Measurements from ENCODE around the gene NAGLU. TPM values are rescaled to one million over a fixed set of nuclear protein-coding genes. Genes with fewer than 3 reads are reported as not detected.

Gene NAGLU
- total and polyA plus RNA-seq, 2 of the 13 experiments (the other 11 are each of a cell fraction or from before 2014, with no cell fraction given) = 28.2 to 40.1 TPM

DNA sequence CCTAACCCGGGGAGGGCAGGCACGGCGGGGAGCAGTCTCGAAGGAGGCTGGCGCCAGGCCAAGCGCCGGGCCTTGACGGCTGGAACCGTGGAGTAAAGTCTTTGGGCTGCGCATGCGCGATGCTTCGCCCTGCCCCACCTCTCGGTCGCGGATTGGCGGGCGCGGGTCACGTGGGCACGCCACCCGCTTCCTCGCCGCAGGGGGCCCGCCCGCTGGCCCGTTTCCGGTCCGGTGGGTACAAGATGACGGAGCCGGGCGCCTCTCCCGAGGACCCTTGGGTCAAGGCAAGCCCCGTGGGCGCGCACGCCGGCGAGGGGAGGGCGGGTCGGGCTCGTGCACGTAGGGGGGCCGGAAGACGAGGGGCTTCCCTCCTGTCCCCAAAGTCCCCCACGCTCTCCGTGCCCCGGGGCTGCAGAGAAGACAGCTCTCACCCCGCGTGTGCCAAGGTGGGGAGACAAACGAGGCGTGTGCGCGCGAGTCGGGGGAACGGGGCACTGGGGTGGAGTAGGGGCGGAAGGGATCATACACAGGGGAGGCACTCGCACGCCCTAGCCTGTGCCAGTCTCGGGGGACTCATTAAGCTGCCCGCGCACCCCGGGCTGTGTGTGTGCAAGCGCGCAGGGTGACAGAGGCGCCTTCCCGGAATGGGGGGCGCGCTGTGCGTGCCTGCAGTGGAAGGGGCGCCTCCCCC, 31.0 kb downstream of the NAGLU start, which contains the start of gene MLX (continued):
- TF ChIP-seq SUZ12 (IDR thresholded peaks at IDR 0.05; ENCODE audit: low read depth, low read length) = no peak
- TF ChIP-seq ZNF530 (CRISPR knock-in tag; IDR thresholded peaks at IDR 0.05; ENCODE audit: low read depth) = no peak
- TF ChIP-seq, protein P1, sequence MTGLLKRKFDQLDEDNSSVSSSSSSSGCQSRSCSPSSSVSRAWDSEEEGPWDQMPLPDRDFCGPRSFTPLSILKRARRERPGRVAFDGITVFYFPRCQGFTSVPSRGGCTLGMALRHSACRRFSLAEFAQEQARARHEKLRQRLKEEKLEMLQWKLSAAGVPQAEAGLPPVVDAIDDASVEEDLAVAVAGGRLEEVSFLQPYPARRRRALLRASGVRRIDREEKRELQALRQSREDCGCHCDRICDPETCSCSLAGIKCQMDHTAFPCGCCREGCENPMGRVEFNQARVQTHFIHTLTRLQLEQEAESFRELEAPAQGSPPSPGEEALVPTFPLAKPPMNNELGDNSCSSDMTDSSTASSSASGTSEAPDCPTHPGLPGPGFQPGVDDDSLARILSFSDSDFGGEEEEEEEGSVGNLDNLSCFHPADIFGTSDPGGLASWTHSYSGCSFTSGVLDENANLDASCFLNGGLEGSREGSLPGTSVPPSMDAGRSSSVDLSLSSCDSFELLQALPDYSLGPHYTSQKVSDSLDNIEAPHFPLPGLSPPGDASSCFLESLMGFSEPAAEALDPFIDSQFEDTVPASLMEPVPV (CRISPR knock-in tag; IDR thresholded peaks at IDR 0.05) = peak; percentile 99
- TF ChIP-seq NKX3-1 (CRISPR knock-in tag; IDR thresholded peaks at IDR 0.05) = peak; percentile 87; the same call in 1 of the 2 replicates
- TF ChIP-seq ZNF768 (CRISPR knock-in tag; IDR thresholded peaks at IDR 0.05) = peak; percentile 33; the same call in 1 of the 2 replicates
- TF ChIP-seq HINFP (CRISPR knock-in tag; IDR thresholded peaks at IDR 0.05; ENCODE audit: low read depth) = peak; percentile 90
- no peak; the same call in 1 of the 2 replicates for TF ChIP-seq DNMT1 (CRISPR knock-in tag; IDR thresholded peaks at IDR 0.05)
- TF ChIP-seq ISL2 (CRISPR knock-in tag; IDR thresholded peaks at IDR 0.05) = peak; percentile 55; the same call in 1 of the 2 replicates
- TF ChIP-seq, protein P2, sequence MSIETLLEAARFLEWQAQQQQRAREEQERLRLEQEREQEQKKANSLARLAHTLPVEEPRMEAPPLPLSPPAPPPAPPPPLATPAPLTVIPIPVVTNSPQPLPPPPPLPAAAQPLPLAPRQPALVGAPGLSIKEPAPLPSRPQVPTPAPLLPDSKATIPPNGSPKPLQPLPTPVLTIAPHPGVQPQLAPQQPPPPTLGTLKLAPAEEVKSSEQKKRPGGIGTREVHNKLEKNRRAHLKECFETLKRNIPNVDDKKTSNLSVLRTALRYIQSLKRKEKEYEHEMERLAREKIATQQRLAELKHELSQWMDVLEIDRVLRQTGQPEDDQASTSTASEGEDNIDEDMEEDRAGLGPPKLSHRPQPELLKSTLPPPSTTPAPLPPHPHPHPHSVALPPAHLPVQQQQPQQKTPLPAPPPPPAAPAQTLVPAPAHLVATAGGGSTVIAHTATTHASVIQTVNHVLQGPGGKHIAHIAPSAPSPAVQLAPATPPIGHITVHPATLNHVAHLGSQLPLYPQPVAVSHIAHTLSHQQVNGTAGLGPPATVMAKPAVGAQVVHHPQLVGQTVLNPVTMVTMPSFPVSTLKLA (IDR thresholded peaks at IDR 0.05) = peak; percentile 57
- peak; percentile 74; the same call in 1 of the 2 replicates for TF ChIP-seq ZNF605 (CRISPR knock-in tag; IDR thresholded peaks at IDR 0.05)
- peak; percentile 87 for TF ChIP-seq PHF21A (CRISPR knock-in tag; IDR thresholded peaks at IDR 0.05)
- TF ChIP-seq ZZZ3 (CRISPR knock-in tag; IDR thresholded peaks at IDR 0.05; ENCODE audit: borderline replicate concordance) = peak; percentile 95
- TF ChIP-seq, protein P3, sequence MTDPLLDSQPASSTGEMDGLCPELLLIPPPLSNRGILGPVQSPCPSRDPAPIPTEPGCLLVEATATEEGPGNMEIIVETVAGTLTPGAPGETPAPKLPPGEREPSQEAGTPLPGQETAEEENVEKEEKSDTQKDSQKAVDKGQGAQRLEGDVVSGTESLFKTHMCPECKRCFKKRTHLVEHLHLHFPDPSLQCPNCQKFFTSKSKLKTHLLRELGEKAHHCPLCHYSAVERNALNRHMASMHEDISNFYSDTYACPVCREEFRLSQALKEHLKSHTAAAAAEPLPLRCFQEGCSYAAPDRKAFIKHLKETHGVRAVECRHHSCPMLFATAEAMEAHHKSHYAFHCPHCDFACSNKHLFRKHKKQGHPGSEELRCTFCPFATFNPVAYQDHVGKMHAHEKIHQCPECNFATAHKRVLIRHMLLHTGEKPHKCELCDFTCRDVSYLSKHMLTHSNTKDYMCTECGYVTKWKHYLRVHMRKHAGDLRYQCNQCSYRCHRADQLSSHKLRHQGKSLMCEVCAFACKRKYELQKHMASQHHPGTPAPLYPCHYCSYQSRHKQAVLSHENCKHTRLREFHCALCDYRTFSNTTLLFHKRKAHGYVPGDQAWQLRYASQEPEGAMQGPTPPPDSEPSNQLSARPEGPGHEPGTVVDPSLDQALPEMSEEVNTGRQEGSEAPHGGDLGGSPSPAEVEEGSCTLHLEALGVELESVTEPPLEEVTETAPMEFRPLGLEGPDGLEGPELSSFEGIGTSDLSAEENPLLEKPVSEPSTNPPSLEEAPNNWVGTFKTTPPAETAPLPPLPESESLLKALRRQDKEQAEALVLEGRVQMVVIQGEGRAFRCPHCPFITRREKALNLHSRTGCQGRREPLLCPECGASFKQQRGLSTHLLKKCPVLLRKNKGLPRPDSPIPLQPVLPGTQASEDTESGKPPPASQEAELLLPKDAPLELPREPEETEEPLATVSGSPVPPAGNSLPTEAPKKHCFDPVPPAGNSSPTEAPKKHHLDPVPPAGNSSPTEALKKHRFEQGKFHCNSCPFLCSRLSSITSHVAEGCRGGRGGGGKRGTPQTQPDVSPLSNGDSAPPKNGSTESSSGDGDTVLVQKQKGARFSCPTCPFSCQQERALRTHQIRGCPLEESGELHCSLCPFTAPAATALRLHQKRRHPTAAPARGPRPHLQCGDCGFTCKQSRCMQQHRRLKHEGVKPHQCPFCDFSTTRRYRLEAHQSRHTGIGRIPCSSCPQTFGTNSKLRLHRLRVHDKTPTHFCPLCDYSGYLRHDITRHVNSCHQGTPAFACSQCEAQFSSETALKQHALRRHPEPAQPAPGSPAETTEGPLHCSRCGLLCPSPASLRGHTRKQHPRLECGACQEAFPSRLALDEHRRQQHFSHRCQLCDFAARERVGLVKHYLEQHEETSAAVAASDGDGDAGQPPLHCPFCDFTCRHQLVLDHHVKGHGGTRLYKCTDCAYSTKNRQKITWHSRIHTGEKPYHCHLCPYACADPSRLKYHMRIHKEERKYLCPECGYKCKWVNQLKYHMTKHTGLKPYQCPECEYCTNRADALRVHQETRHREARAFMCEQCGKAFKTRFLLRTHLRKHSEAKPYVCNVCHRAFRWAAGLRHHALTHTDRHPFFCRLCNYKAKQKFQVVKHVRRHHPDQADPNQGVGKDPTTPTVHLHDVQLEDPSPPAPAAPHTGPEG (CRISPR knock-in tag; IDR thresholded peaks at IDR 0.05) = no peak
- TF ChIP-seq SMARCC2 (IDR thresholded peaks at IDR 0.05) = no peak
- TF ChIP-seq ZNF432 (CRISPR knock-in tag; IDR thresholded peaks at IDR 0.05; ENCODE audit: borderline replicate concordance) = no peak
- TF ChIP-seq HDAC1 (CRISPR knock-in tag; IDR thresholded peaks at IDR 0.05) = peak; percentile 96
- no peak; the same call in 1 of the 2 replicates for TF ChIP-seq NFATC3 (CRISPR knock-in tag; IDR thresholded peaks at IDR 0.05)
- peak; percentile 39; the same call in 1 of the 2 replicates for TF ChIP-seq ZNF850 (CRISPR knock-in tag; conservative IDR thresholded peaks at IDR 0.05)
- 0 out of 2 replicates have a peak, but pooled peaks have one; percentile 58 for TF ChIP-seq ZNF619 (CRISPR knock-in tag; IDR thresholded peaks at IDR 0.05)

Data from HepG2 (cell line).